GM12878 (cell line): ENCODE results near the gene FBLN5. TPM values are rescaled to one million over a fixed set of nuclear protein-coding genes. Genes with fewer than 3 reads are reported as not detected.

Experiments used
- ASH2L ChIP-seq: fragments of 300-600, 200-600 bp; sonication (generic); IDR thresholded peaks from 2 replicates; pipeline ENCODE4 v1.6.1; 2017; ENCODE audit warnings: low read depth, mild to moderate bottlenecking, borderline replicate concordance
- ATF2 ChIP-seq: IDR thresholded peaks from 2 replicates; pipeline ENCODE4 v1.6.1; 2012; ENCODE audit warnings: low read length, inconsistent platforms
- BCL11A ChIP-seq: IDR thresholded peaks from 2 replicates; pipeline ENCODE4 v1.6.1; 2011; ENCODE audit warnings: low read depth, low read length
- BRCA1 ChIP-seq: IDR thresholded peaks from 2 replicates; pipeline ENCODE4 v1.6.1; 2011; ENCODE audit warnings: low read depth, low read length, improper control_type of control experiment
- CREM ChIP-seq: IDR thresholded peaks from 2 replicates; pipeline ENCODE4 v1.6.1; 2014; ENCODE audit warnings: antibody characterized with exemption, low read depth
- CTCF ChIP-seq, 3 experiments: IDR thresholded peaks in 2 of 3; conservative IDR thresholded peaks in 1 of 3; 2 replicates each; pipeline ENCODE4 v1.5.1; 2011; ENCODE audit warnings: low read depth in 3 of 3, low read length in 3 of 3, mild to moderate bottlenecking in 3 of 3, control low read depth in 2 of 3, moderate library complexity in 2 of 3, inconsistent platforms in 1 of 3, mixed read lengths in 1 of 3; ENCODE audit not compliant: control insufficient read depth in 2 of 3, insufficient read depth in 1 of 3; ENCODE audit errors: extremely low read depth in 1 of 3
- EP300 ChIP-seq, 2 experiments: fragments of 150-350 bp in 1 of 2; IDR thresholded peaks; 2 replicates each; pipeline ENCODE4 v1.6.1; 2011 to 2012; ENCODE audit warnings: low read depth in 2 of 2, low read length in 2 of 2, borderline replicate concordance in 1 of 2, improper control_type of control experiment in 1 of 2, inconsistent platforms in 1 of 2; ENCODE audit not compliant: control insufficient read depth in 1 of 2
- FOS ChIP-seq: IDR thresholded peaks from 3 replicates; pipeline ENCODE4 v1.6.1; 2011; ENCODE audit warnings: borderline replicate concordance; ENCODE audit not compliant: insufficient read length; ENCODE audit errors: extremely low read depth
- JUNB ChIP-seq: IDR thresholded peaks from 2 replicates; pipeline ENCODE4 v1.6.1; 2016; ENCODE audit warnings: antibody characterized with exemption, mild to moderate bottlenecking
- KAT2A ChIP-seq: conservative IDR thresholded peaks from 2 replicates; pipeline ENCODE4 v1.6.1; 2011; ENCODE audit warnings: low read depth, low read length; ENCODE audit not compliant: control insufficient read depth
- KDM1A ChIP-seq: fragments of 200-600 bp; sonication (generic); IDR thresholded peaks from 2 replicates; pipeline ENCODE4 v1.6.1; 2016; ENCODE audit warnings: borderline replicate concordance
- MAX ChIP-seq: IDR thresholded peaks from 2 replicates; pipeline ENCODE4 v1.6.1; 2012; ENCODE audit warnings: low read depth, low read length, improper control_type of control experiment
- NRF1 ChIP-seq: conservative IDR thresholded peaks from 2 replicates; pipeline ENCODE4 v1.6.1; 2011; ENCODE audit warnings: mild to moderate bottlenecking, low read depth, low read length, improper control_type of control experiment
- PML ChIP-seq: IDR thresholded peaks from 2 replicates; pipeline ENCODE4 v1.6.1; 2012; ENCODE audit warnings: low read length, inconsistent platforms
- RAD21 ChIP-seq: IDR thresholded peaks from 2 replicates; pipeline ENCODE4 v1.6.1; 2011; ENCODE audit warnings: mild to moderate bottlenecking, low read depth, low read length, moderate library complexity; ENCODE audit not compliant: insufficient read depth
- SPI1 ChIP-seq: IDR thresholded peaks from 2 replicates; pipeline ENCODE4 v1.6.1; 2011; ENCODE audit warnings: low read depth, mild to moderate bottlenecking, low read length, moderate library complexity, borderline replicate concordance; ENCODE audit not compliant: insufficient read depth
- SREBF1 ChIP-seq: IDR thresholded peaks from 2 replicates; pipeline ENCODE4 v1.6.1; 2012; ENCODE audit warnings: mild to moderate bottlenecking, low read length
- STAT3 ChIP-seq: IDR thresholded peaks from 2 replicates; pipeline ENCODE4 v1.6.1; 2011; ENCODE audit warnings: low read depth, low read length, improper control_type of control experiment
- SUPT20H ChIP-seq: IDR thresholded peaks from 2 replicates; pipeline ENCODE4 v1.6.1; 2011; ENCODE audit warnings: low read depth, mild to moderate bottlenecking, low read length, moderate library complexity, borderline replicate concordance; ENCODE audit not compliant: control insufficient read depth
- TBL1XR1 ChIP-seq: IDR thresholded peaks from 2 replicates; pipeline ENCODE4 v1.6.1; 2012; ENCODE audit warnings: low read depth, low read length, improper control_type of control experiment
- USF2 ChIP-seq: IDR thresholded peaks from 2 replicates; pipeline ENCODE4 v1.6.1; 2011; ENCODE audit warnings: low read depth, low read length, improper control_type of control experiment, borderline replicate concordance
- WRNIP1 ChIP-seq: IDR thresholded peaks from 2 replicates; pipeline ENCODE4 v1.6.1; 2011; ENCODE audit warnings: low read depth, low read length, improper control_type of control experiment, borderline replicate concordance
- ZNF24 ChIP-seq: fragments of 450-650 bp; IDR thresholded peaks from 2 replicates; pipeline ENCODE4 v1.6.1; 2017; ENCODE audit warnings: antibody characterized with exemption, mild to moderate bottlenecking
- ZNF384 ChIP-seq: IDR thresholded peaks from 2 replicates; pipeline ENCODE4 v1.6.1; 2012; ENCODE audit warnings: low read depth, mild to moderate bottlenecking, low read length, improper control_type of control experiment, borderline replicate concordance
- ZSCAN29 ChIP-seq: fragments of 450-650 bp; IDR thresholded peaks from 2 replicates; pipeline ENCODE4 v1.6.1; 2017; ENCODE audit warnings: mild to moderate bottlenecking, moderate library complexity
- polyA plus RNA-seq, 11 experiments: library from polyadenylated mRNA; depleted of rRNA in 4 of 11; unstranded in 6 of 11; stranded (reverse) in 5 of 11; fragments of >200 nt; fragmentation: Nextera tagmentation in 4 of 11; fragmentation: Illumina TruSeq in 1 of 11; extraction: Ambion mirVana in 4 of 11; extraction: Trizol in 1 of 11; gene quantifications; 1 replicate in 1 of 11; 2 replicates in 10 of 11; pipeline versions ENCODE4 v1.2.1 to v1.2.3, GENCODE V29; 2011 to 2016; ENCODE audit warnings: inconsistent platforms in 2 of 11, missing spikeins in 2 of 11, low read depth in 1 of 11
- total RNA-seq, 4 experiments: library from RNA; depleted of rRNA in 3 of 4; stranded (reverse); fragments of >200 nt in 3 of 4; fragmentation: Illumina TruSeq in 1 of 4; extraction: Trizol in 1 of 4; gene quantifications; 2 replicates each; pipeline versions ENCODE4 v1.2.1 to v1.2.3, GENCODE V29; 2013 to 2021

Gene FBLN5
- total and polyA plus RNA-seq, 10 of the 15 experiments (the other 5 are each of a cell fraction or from before 2014, with no cell fraction given), result 0.03 to 0.64 (median 0.24) TPM

- no peak for TF ChIP-seq RAD21
- TF ChIP-seq FOS, result no peak
- no peak for TF ChIP-seq WRNIP1
- no peak for TF ChIP-seq NRF1
- peak in 1 of 2 experiments; percentile 55; a peak in 1 of 4 replicates for TF ChIP-seq EP300 (IDR thresholded peaks at IDR 0.05; ENCODE audit: borderline replicate concordance in 1 of 2, control insufficient read depth in 1 of 2, low read depth in 2 of 2, low read length in 2 of 2)
- TF ChIP-seq ZNF384, result no peak
- no peak for TF ChIP-seq SREBF1
- no peak for TF ChIP-seq USF2
- no peak for TF ChIP-seq PML
- TF ChIP-seq BCL11A, result peak; percentile 83; the same call in 1 of the 2 replicates
- TF ChIP-seq ASH2L, result no peak
- TF ChIP-seq TBL1XR1, result no peak
- no peak for TF ChIP-seq STAT3
- TF ChIP-seq KDM1A, result no peak
- TF ChIP-seq ZSCAN29, result no peak
- no peak for TF ChIP-seq CTCF (IDR thresholded peaks at IDR 0.05 in 2 of 3, conservative IDR thresholded peaks at IDR 0.05 in 1 of 3; ENCODE audit: control insufficient read depth in 2 of 3, extremely low read depth in 1 of 3, insufficient read depth in 1 of 3, low read depth in 3 of 3, low read length in 3 of 3)
- TF ChIP-seq JUNB, result peak; percentile 99
- TF ChIP-seq SPI1, result peak; percentile 64; the same call in 1 of the 2 replicates
- TF ChIP-seq KAT2A, result no peak
- no peak for TF ChIP-seq SUPT20H
- no peak for TF ChIP-seq BRCA1
- peak; percentile 72; the same call in 1 of the 2 replicates for TF ChIP-seq CREM
- TF ChIP-seq ZNF24, result no peak
- peak; percentile 68 for TF ChIP-seq ATF2
- no peak for TF ChIP-seq MAX
Measured at GRCh38 chr14:91980157-91980556, 32.7 kb upstream of the FBLN5 start (continued).
